GM19468 (cell line): Measurements from ENCODE around the gene APLP1.
"Not testable (repeated sequence)": the region's sequence is repeated elsewhere in the genome, so short reads cannot be mapped to it uniquely, and the experiment has no call there.

ENCODE experiments used
- ATAC-seq: cut with Tn5 transposase; IDR thresholded peaks from one replicate; pipeline ENCODE4 v1.9.1; 2021; ENCODE audit warnings: mild to moderate bottlenecking, moderate library complexity, moderate number of reproducible peaks; ENCODE audit not compliant: unreplicated experiment; ENCODE audit errors: extremely low read depth

The APLP1 gene

GRCh38 chr19:35879068-35879467 lies 10.7 kb downstream of the APLP1 start:
- no peak for ATAC-seq

GRCh38 chr19:35879770-35880317 lies 11.5 kb downstream of the APLP1 start:
- ATAC-seq = no peak

DNA sequence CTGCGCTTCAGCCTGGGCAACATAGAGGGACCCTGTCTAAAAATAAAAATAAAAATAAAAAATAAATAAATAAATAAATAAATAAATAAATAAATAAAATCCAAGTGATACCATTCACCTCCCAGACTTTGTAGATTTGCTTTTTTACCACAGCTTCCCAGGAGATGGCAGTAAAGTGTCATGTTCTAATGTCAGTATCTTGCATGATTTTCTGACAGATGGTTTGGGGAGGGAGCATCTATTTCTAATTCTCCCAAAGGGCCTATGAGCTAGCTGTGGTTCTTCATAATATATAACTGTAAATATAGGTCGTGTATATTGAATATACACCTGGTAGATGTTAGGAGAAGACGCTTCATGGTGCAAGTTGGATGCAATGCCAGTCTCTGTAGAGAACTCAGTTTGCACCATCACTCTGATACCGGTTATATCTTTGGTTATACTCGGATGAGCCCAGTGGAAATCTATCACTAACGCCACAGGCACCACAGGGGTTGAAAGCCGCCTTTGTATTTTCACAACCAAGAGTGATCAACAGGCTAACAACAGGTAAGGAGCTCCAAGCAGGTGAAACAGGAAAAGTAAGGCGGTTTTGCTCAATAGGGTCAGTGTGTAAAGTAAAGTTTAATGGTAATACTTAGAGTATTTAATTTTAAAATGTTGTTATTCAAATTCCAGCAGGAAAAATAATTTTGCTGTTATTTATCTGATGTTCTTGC lies 13.9 kb downstream of the APLP1 start:
- no peak for ATAC-seq

- no peak for ATAC-seq
Observed at GRCh38 chr19:35883882-35884281, 15.5 kb downstream of the APLP1 start.

DNA sequence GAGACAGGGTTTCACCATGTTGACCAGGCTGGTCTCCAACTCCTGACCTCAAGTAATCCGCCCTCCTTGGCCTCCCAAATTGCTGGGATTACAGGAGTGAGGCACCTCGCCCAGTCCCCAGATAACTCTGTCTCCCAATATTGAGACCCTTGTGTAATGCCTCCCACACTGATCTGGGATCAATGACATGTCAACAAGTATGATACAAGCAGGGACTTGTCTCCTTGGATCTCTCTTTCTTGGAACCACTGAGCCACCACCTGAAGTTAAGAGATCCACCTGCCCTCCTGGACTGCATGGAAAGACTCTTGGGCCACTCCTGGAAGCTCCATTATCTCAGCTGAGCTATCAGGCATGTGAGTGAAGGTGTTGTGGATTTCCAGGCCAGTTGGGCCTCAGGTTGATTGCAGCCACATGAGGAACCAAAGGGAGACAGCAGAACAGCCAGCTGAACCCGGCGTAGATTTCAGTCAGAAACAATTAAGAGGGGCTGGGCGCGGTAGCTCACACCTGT lies 16.9 kb downstream of the APLP1 start:
- ATAC-seq = no peak

- no peak for ATAC-seq
Observed at GRCh38 chr19:35885904-35886303, 17.5 kb downstream of the APLP1 start.

DNA sequence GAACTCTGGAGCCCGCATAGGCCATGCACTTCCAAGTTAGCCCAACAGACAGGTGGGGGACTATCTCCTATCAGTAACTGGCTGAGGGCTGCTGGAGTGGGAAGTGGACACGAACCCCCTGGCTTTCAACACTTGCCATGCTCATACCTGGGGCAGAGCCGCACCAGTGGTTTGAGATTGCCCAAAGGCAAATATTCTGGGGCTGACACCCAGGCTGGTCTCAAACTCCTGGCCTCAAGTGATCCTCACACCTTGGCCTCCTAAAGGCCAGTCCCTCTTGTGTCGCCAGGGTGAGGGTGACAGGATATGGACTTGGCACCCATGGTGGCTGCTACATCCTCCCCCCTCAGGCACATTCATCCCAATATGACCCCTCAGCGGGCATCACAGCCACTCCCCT lies 18.8 kb downstream of the APLP1 start:
- no peak for ATAC-seq

DNA sequence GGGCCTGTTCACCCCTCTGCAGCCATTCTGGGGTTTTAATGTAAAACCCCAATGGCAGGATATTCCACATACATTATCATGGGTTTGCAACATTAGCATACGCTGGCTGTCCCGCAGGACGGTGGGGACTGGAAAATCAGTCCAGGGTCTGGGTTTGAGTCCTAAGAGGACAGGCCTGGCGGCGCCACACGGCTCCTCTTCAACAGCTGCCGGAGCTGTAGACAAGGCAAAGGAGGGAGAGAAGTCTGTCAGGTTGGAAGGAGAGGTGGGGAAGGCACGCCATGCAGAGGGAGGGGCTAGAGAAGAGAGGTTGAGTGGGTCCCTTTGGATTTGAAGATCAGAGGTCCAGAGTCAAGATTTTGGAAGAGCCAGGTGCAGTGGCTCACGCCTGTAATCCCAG lies 20.0 kb downstream of the APLP1 start:
- no peak for ATAC-seq

GRCh38 chr19:35889370-35890112 lies 21.2 kb downstream of the APLP1 start:
- no peak for ATAC-seq

- no peak for ATAC-seq
Observed at GRCh38 chr19:35890113-35890650, 21.8 kb downstream of the APLP1 start.

DNA sequence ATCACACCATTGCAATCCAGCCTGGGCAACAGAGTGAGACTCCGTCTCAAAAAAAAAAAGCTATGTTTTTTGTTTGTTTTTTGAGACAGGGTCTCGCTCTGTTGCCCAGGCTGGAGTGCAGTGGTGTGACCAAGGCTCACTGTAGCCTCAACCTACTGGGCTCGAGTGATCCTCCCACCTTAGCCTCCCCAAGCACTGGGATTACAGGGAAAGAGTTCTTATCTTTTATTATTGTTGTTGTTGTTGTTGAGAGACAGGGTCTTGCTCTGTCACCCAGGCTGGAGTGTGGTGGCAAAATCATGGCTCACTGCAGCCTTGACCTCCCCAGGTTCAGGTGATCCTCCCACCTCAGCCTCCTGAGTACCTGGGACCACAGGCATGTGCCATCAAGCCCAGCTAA lies 23.4 kb downstream of the APLP1 start:
- not testable (repeated sequence) for ATAC-seq

GRCh38 chr19:35894342-35894741 lies 26.0 kb downstream of the APLP1 start:
- ATAC-seq = no peak

DNA sequence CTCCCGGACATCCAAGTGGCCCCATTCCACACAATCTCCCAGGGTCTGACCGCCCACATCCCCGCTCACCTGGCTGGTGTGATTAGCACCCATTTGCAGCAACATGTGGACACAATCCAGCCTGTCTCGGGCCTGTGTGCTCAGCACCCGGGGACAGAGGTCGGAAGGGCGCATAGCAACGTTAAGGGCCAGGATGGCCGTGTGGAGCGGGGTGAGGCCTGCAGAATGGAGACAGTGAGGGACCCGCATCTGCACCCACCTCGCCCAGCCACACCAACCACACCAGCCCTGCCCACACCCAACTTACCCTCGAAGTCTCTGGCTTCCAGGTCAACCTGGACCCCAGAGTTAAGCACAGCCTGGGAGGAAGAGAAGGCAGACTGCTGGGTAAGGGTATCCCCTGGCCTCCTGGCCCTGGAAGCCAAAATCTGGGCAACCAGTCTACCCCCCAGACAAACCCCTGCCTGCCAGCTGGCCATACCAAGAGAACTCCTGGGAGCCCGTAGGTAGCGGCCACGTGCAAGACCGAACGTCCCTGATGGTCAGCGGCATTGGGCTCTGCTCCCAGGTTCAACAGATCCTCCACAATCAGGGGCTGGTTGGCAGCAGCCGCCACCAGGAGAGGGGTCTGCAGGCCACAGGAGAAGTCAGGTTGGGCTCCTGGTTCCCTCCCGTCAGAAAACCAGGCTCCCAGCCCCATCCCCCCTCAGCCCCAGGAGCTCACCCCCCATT lies 27.7 kb downstream of the APLP1 start:
- ATAC-seq = no peak

- ATAC-seq = no peak
Observed at GRCh38 chr19:35896643-35897040, 28.3 kb downstream of the APLP1 start.

DNA sequence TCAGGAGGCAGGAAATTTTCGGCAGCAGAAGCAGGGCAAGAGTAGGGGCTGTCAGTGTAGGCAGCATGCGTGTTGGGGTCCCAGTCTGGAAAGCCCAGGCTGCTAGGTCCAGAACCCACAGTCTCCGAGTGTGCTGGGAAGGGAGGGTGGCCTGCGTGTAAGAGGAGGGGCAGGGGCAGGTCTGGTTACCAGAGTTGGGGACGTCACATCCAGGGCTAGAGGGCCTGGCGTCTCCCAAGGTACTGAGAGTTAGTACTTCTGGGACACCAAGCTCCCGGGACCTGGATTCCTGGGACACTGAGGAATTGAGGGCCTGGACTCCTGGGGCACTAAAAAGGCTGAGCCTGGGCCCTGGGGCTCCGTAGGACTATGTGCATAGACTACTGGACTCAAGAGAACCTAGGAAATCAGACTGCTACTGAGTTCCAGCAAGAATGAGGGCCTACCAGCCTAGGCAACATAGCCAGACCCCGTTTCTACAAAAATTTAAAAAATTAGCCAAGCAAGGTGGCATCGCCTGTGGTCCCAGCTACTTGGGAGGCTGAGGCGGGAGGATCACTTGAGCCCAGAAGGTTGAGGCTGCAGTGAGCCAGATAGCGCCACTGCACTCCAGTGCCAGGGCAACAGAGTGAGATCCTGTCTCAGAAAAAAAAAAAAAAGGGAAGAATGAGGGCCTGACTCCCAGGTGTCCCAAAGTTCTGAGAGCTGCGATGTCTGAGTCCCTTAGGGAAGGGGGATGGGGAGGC lies 29.5 kb downstream of the APLP1 start:
- ATAC-seq = no peak

- no peak for ATAC-seq
Observed at GRCh38 chr19:35898499-35898809, 30.1 kb downstream of the APLP1 start.

- no peak for ATAC-seq
Observed at GRCh38 chr19:35899547-35900214, 31.3 kb downstream of the APLP1 start.

DNA sequence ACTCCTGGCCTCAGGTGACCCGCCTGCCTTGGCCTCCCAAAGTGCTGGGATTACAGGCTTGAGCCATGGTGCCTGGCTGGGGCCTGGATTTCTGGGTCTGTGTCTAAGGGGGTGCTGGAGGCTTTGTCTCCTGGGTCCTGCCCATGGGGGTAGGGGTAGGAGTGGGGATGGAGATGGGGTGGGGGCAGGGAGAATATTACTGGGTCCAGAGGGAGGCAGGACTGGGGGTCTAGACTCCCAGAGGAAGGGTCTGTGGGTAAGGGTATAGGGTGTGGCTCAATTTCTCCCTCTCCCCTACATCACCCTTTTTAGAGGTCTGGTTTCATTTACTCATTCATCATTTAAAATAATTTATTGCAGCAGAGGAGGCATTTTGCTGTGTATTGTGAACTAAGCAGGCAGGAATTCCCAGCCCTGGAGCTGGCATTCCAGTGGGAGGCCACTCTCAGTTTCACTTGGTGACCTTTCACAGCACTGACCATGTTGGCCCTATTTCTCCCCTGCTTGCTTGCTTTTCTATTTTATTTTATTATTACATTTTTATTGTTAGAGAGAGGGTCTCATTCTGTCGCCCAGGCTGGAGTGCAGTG lies 32.8 kb downstream of the APLP1 start:
- no peak for ATAC-seq
